CD14-positive monocyte (primary cell): ENCODE data around the gene PARP8. TPM values are rescaled to one million over a fixed set of nuclear protein-coding genes. Genes with fewer than 3 reads are reported as not detected.

Experiments used
- DNase-seq, 3 donors: peaks; one replicate each; pipeline ENCODE4 v3.0.0-alpha.2; 2011 to 2022
- H2AFZ ChIP-seq: 2 replicates; pipeline ENCODE4 v1.6.0; 2012; ENCODE audit warnings: mild to moderate bottlenecking, low read depth, low read length, inconsistent platforms; ENCODE audit not compliant: insufficient read depth, poor library complexity, severe bottlenecking
- H3K27ac ChIP-seq, 2 donors: 1 replicate in 1 of 2; 2 replicates in 1 of 2; pipeline ENCODE4 v1.5.1; 2012 to 2013; ENCODE audit warnings: low read length in 2 of 2, control low read depth in 1 of 2, inconsistent platforms in 1 of 2, low read depth in 1 of 2, mild to moderate bottlenecking in 1 of 2
- H3K27me3 ChIP-seq, 2 donors: one replicate each; pipeline versions ENCODE4 v1.6.0 to v1.6.1; 2011 to 2013; ENCODE audit warnings: low read length in 2 of 2; ENCODE audit not compliant: control insufficient read depth in 2 of 2, insufficient read depth in 2 of 2
- H3K36me3 ChIP-seq, 2 donors: replicated peaks in 1 of 2; 1 replicate in 1 of 2; 2 replicates in 1 of 2; pipeline versions ENCODE4 v1.5.1 to v1.6.1; 2012 to 2013; ENCODE audit warnings: low read length in 2 of 2, control low read depth in 1 of 2, inconsistent platforms in 1 of 2, mild to moderate bottlenecking in 1 of 2; ENCODE audit not compliant: insufficient read depth in 2 of 2, control insufficient read depth in 1 of 2
- H3K4me1 ChIP-seq, 2 donors: 1 replicate in 1 of 2; 2 replicates in 1 of 2; pipeline versions ENCODE4 v1.5.1 to v1.6.1; 2012 to 2013; ENCODE audit warnings: low read length in 2 of 2, control low read depth in 1 of 2, inconsistent platforms in 1 of 2, mild to moderate bottlenecking in 1 of 2, moderate library complexity in 1 of 2; ENCODE audit not compliant: insufficient read depth in 2 of 2, control insufficient read depth in 1 of 2
- H3K4me2 ChIP-seq: replicated peaks from 2 replicates; pipeline ENCODE3; 2012; ENCODE audit warnings: low read length, moderate library complexity, mild to moderate bottlenecking; ENCODE audit not compliant: poor library complexity, severe bottlenecking; ENCODE audit errors: extremely low read depth
- H3K4me3 ChIP-seq, 3 experiments: fragments of 200-600 bp in 1 of 3; sonication (generic) in 1 of 3; replicated peaks in 1 of 3; 1 replicate in 2 of 3; 2 replicates in 1 of 3; pipeline ENCODE4 v1.5.1; 2011 to 2013; ENCODE audit warnings: low read length in 3 of 3, mild to moderate bottlenecking in 3 of 3, control low read depth in 2 of 3, low read depth in 2 of 3, inconsistent platforms in 1 of 3, moderate library complexity in 1 of 3
- H3K79me2 ChIP-seq: 2 replicates; pipeline ENCODE4 v1.6.0; 2012; ENCODE audit warnings: mild to moderate bottlenecking, control low read depth, inconsistent platforms, low read length, moderate library complexity; ENCODE audit not compliant: insufficient read depth
- H3K9ac ChIP-seq: 2 replicates; pipeline ENCODE4 v1.6.0; 2017; ENCODE audit warnings: low read length, mild to moderate bottlenecking; ENCODE audit not compliant: insufficient read depth, poor library complexity, severe bottlenecking
- H3K9me3 ChIP-seq, 2 donors: replicated peaks in 1 of 2; 1 replicate in 1 of 2; 2 replicates in 1 of 2; pipeline versions ENCODE4 v1.5.1 to v1.6.1; 2012 to 2013; ENCODE audit warnings: low read length in 2 of 2, control low read depth in 1 of 2; ENCODE audit not compliant: control insufficient read depth in 1 of 2, insufficient read depth in 1 of 2
- H4K20me1 ChIP-seq: 2 replicates; pipeline ENCODE4 v1.6.0; 2012; ENCODE audit warnings: mild to moderate bottlenecking, low read length, control low read depth, moderate library complexity; ENCODE audit not compliant: insufficient read depth
- H3K27ac Mint-ChIP-seq, 7 donors: one replicate each; pipeline ENCODE4 v1.8.0; 2020; ENCODE audit warnings: mild to moderate bottlenecking in 7 of 7, mixed read lengths in 7 of 7, moderate library complexity in 6 of 7, inconsistent platforms in 2 of 7
- H3K27me3 Mint-ChIP-seq, 3 donors: one replicate each; pipeline ENCODE4 v1.8.0; 2021 to 2022; ENCODE audit warnings: low read depth in 3 of 3, mild to moderate bottlenecking in 3 of 3, mixed read lengths in 3 of 3, moderate library complexity in 3 of 3, inconsistent platforms in 1 of 3
- H3K36me3 Mint-ChIP-seq, 2 donors: one replicate each; pipeline ENCODE4 v1.8.0; 2020; ENCODE audit warnings: mixed read lengths in 2 of 2, inconsistent platforms in 1 of 2, mild to moderate bottlenecking in 1 of 2
- H3K4me1 Mint-ChIP-seq: one replicate; pipeline ENCODE4 v1.8.0; 2020; ENCODE audit warnings: mild to moderate bottlenecking, mixed read lengths
- H3K4me3 Mint-ChIP-seq, 2 donors: one replicate each; pipeline ENCODE4 v1.8.0; 2020; ENCODE audit warnings: mild to moderate bottlenecking in 2 of 2, mixed read lengths in 2 of 2, moderate library complexity in 1 of 2
- H3K9me3 Mint-ChIP-seq, 7 donors: one replicate each; pipeline ENCODE4 v1.8.0; 2020 to 2022; ENCODE audit warnings: mixed read lengths in 7 of 7, mild to moderate bottlenecking in 6 of 7, moderate library complexity in 6 of 7, inconsistent platforms in 2 of 7
- CTCF ChIP-seq: fragments of 200-600 bp; IDR thresholded peaks from one replicate; pipeline ENCODE4 v1.8.0; 2022; ENCODE audit warnings: antibody characterized with exemption, mild to moderate bottlenecking
- WGBS: methylation state at CpG from one replicate; pipeline ENCODE4 v1.1.5; 2013; ENCODE audit warnings: missing lambda C conversion rate; ENCODE audit not compliant: insufficient coverage; 5-methylcytosine and 5-hydroxymethylcytosine counted together
- intact Hi-C, 2 donors: fragments of 100-400 bp; cut with micrococcal nuclease; formaldehyde crosslinking; loops; one replicate each; pipeline versions ENCODE4 v1.15.0 to v1.15.1; 2023
- polyA plus RNA-seq, 3 donors: library from polyadenylated mRNA; depleted of rRNA in 1 of 3; unstranded in 2 of 3; stranded (reverse) in 1 of 3; fragments of 300-500 nt in 2 of 3; fragments of >200 nt in 1 of 3; fragmentation: Illumina TruSeq in 2 of 3; gene quantifications; 1 replicate in 2 of 3; 2 replicates in 1 of 3; pipeline ENCODE4 v1.2.3, GENCODE V29; 2012 to 2021

The PARP8 gene
- polyA plus RNA-seq, 3 donors = 27.5 to 170 (median 40.6) TPM

GRCh38 chr5:50855001-50855400 lies 188.6 kb downstream of the PARP8 start:
- Mint-ChIP-seq H3K36me3 (no peaks in the 10 kb centered on the region), H3K4me1 (peaks cover 56% of the 10 kb centered on the region), H3K27ac (no peak overlapping the region), H3K4me3 (no peak overlapping the region), H3K9me3 (peaks cover 0 to 5% (median 3%) of the 10 kb centered on the region in 7 donors), H3K27me3 (peaks cover 0 to 1% (median 0%) of the 10 kb centered on the region in 3 donors)
- H3K27ac ChIP-seq = no peak overlapping the region
- no peak for DNase-seq
- no peaks in the 10 kb centered on the region for H3K27me3 ChIP-seq
- no peaks in the 10 kb centered on the region for H3K79me2 ChIP-seq
- intact Hi-C loops = no loop called here
- no peak overlapping the region for H3K4me2 ChIP-seq
- WGBS = no CpG with 5 or more reads among the region's 1 CpG
- H3K4me3 ChIP-seq = no peak overlapping the region
- H3K9me3 ChIP-seq = no peaks in the 10 kb centered on the region
- no peak for TF ChIP-seq CTCF
- no peaks in the 10 kb centered on the region for H3K36me3 ChIP-seq
- H3K9ac ChIP-seq = no peak overlapping the region
- no peaks in the 10 kb centered on the region for H4K20me1 ChIP-seq
- H3K4me1 ChIP-seq = peaks cover 41 to 60% of the 10 kb centered on the region in 2 donors
- H2AFZ ChIP-seq = no peak overlapping the region

- Mint-ChIP-seq H3K4me3 (peak overlapping the region in 1 of 2 donors; percentile 61), H3K4me1 (peaks cover 54% of the 10 kb centered on the region), H3K9me3 (peaks cover 0 to 7% (median 5%) of the 10 kb centered on the region in 7 donors), H3K36me3 (no peaks in the 10 kb centered on the region), H3K27ac (peak overlapping the region in 6 of 7 donors; percentile 1 to 82 (median 34)), H3K27me3 (peaks cover 0 to 1% (median 0%) of the 10 kb centered on the region in 3 donors)
- no peaks in the 10 kb centered on the region for H3K9me3 ChIP-seq
- H3K4me3 ChIP-seq = peak overlapping the region in 1 of 3 experiments; percentile 7
- H2AFZ ChIP-seq = no peak overlapping the region
- H3K9ac ChIP-seq = no peak overlapping the region
- intact Hi-C loops = no loop called here
- peak overlapping the region; percentile 24 for H3K4me2 ChIP-seq
- no peak for TF ChIP-seq CTCF
- no peaks in the 10 kb centered on the region for H3K36me3 ChIP-seq
- no peaks in the 10 kb centered on the region for H3K79me2 ChIP-seq
- no peaks in the 10 kb centered on the region for H3K27me3 ChIP-seq
- peak; percentile 36 to 55 (median 51) for DNase-seq
- H4K20me1 ChIP-seq = no peaks in the 10 kb centered on the region
- peaks cover 41 to 60% of the 10 kb centered on the region in 2 donors for H3K4me1 ChIP-seq
- peak overlapping the region in 1 of 2 donors; percentile 76 for H3K27ac ChIP-seq
- 67% methylated on average over 1 of the region's 3 CpGs for WGBS
Observed at GRCh38 chr5:50856401-50857119, 190.1 kb downstream of the PARP8 start.
